Right hindlimb (tissue), 1 donor: Measurements from ENCODE around the gene SPATA16.
"Not testable (repeated sequence)": the region's sequence is repeated elsewhere in the genome, so short reads cannot be mapped to it uniquely, and the experiment has no call there.

Experiments used
- DNase-seq: peaks from one replicate; pipeline ENCODE4 v3.0.0-alpha.2; 2018

SPATA16 gene

DNA sequence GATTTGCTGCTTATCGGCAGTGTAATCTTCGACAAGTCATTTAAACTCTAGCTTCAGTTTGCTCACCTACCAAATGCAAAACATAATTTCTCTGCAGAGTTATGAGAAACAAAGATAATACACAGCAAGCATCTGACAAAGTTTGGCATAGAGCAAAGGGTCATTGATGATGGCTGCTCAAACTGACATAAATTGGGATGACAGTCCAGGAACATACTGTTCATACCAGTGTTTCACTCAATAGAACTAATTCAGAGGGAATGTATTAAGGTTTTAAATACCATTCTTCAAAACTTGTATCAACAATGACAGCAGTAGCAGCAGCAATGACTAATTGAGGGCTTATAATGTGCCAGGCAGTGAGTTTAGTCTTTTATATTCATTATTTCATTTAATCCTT, 137.6 kb downstream of the SPATA16 start:
- no peak for DNase-seq

GRCh38 chr3:173001622-173002021, 139.4 kb downstream of the SPATA16 start:
- DNase-seq, result no peak

DNA sequence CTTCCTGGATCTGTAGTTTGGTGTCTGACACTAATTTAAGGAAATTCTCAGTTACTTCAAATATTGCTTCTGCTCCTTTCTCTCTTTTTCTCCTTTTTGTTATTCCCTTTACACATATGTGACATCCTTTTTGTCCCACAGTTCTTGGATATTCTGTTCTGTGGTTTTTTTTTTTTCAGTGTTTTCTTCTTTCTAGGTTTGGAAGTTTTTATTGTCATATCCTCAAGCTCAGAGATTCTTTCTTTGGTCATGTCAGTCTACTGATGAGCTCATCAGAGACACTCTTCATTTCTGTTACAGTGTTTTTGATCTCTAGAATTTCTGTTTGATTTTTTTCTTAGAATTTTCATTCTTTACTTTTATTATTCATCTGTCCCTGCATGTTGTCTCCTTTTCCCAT, 140.5 kb downstream of the SPATA16 start:
- no peak for DNase-seq

DNA sequence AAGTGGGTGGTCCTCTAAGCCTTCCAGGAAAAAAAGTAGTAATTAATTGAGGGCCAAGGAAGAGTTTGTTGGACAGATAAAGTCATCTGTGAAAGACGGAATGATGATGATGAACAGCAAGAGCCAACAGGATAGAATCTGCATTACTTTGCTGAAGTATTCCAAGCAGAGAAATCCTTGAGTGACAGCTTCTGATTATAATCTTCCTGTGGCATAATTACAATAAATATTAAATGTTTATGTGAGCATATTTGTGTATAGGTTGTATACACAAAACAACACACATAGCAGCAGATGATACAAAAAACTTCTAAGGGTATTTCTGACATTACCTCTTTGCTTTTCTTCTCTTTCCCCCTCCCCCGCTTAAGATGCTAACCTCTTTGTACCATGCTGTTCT, 147.6 kb downstream of the SPATA16 start:
- no peak for DNase-seq

GRCh38 chr3:172991424-172991996, 149.5 kb downstream of the SPATA16 start:
- no peak for DNase-seq

- no peak for DNase-seq
Observed at GRCh38 chr3:172989373-172989772, 151.7 kb downstream of the SPATA16 start.

GRCh38 chr3:172987273-172987672, 153.8 kb downstream of the SPATA16 start:
- no peak for DNase-seq

DNA sequence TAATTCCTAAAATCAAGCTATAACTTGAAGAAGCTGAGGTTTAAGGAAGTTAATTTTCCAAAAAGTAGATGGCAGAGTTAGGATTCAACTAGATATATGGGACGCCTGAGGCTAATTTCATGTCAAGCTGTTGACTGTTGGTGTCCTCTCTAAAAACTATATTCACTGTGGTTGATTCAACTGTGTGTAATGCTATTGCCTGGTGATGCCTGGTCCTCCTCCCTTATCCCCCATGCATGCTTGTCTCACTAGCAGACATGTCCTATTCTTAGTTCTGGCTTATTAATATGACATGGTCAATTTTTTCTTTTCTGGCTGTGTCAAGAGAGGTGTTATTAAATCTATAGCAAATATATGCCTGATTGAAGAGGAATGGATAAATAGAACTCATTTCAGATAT, 156.1 kb downstream of the SPATA16 start:
- DNase-seq, result no peak

- no peak for DNase-seq
Observed at GRCh38 chr3:172982736-172983364, 158.2 kb downstream of the SPATA16 start.

GRCh38 chr3:172981407-172981983, 159.5 kb downstream of the SPATA16 start:
- DNase-seq, result no peak

DNA sequence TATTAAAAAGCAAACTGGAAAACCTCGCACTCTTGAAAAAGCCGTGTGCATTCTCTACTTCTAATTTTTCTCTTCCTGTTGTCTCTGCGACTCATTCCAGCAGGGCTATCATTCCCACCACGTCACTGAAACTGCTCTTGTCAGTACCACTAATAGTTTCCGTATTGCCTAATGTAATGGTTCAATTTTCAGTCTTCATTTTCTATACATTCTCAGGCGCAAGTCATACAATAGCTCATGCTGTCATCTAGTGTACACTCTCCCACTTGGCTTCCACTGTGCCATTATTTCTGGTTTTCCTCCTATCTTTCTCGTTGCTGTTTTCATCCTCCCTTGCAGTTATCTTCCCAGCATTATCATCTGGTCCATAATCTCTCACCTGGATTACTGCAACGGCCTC, 160.2 kb downstream of the SPATA16 start:
- DNase-seq, result no peak

GRCh38 chr3:172977696-172978095, 163.3 kb downstream of the SPATA16 start:
- DNase-seq, result no peak

- DNase-seq, result no peak
Observed at GRCh38 chr3:172974969-172975368, 166.1 kb downstream of the SPATA16 start.

DNA sequence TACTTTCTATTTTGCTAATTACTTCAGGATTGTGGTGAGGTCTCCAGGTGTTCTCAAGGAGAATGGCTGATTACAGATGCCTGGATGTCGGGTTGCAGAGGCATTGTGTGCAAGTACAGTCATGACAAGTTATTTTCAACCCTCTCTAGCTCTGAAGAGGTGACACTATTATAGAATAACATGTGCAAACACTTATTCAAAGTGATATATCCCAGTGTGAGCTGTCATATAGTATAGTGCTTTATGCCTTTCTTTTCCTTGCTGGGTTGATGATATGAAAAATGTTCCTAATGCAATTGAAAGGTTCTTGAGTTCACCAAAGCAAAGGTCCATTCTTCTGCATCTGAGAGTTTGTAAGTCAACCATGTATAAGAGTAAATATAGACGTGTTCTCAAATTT, 167.2 kb downstream of the SPATA16 start:
- DNase-seq, result no peak

- no peak for DNase-seq
Observed at GRCh38 chr3:172972717-172973116, 168.3 kb downstream of the SPATA16 start.

GRCh38 chr3:172972067-172972466, 169.0 kb downstream of the SPATA16 start:
- DNase-seq, result no peak

DNA sequence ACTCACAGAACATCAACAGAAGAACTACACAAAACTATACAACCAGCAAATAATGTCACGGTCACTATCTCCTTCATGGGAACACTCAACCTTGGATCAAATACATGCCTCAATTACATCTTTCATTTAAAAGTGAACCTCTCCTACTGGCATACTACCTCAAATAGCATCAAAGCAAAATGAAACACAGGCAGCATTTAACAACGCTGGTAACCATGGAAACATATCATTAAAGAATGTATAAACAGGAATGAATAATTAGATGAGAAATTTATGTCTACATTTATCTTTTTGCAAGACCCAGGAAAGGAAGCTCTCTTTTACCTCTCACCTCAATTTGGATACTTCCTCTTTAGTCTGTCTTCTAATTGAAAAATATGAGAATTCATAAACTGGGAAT, 172.4 kb downstream of the SPATA16 start:
- no peak for DNase-seq

DNA sequence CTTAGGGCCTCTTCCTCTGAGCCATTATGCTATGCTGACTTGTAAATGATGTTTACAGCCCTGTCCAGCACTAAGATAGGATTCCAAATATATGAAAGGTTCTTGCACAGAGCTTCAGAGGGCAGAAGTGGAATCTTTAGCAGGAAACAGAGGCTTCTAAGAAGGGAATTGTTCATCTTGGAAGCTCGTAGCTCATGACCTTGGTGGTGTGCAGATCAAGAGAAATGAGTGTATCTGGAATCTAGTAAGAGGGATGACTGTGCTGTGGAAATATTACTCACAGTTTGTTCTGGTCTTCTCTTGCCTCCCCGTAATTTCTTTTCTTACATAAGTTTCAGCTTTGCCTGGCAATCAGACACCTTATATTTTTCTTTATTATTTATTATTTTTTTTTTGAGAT, 175.8 kb downstream of the SPATA16 start:
- no peak for DNase-seq

- DNase-seq, result not testable (repeated sequence)
Observed at GRCh38 chr3:172960626-172961182, 180.3 kb downstream of the SPATA16 start.

GRCh38 chr3:172958565-172958964, 182.5 kb downstream of the SPATA16 start:
- no peak for DNase-seq

GRCh38 chr3:172953571-172953970, 187.5 kb downstream of the SPATA16 start:
- DNase-seq, result no peak

DNA sequence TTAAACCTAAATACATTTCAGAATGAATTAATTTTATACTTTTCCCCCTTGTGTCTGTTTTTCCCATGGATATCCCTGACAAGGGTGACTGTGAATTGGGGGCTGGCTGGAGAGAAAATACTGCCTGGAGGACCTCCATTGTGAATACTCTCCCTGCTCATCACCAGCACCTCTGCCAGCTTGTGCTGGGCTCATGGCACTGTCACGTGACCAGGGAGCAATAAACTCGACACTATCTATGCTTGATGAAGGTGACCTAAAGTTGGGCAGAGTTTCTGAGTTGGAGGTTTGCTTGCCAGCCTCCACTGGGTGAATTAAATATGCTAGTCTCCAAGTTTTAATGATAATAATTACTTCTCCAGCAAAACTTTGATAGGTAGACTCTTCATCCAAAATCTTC, 189.5 kb downstream of the SPATA16 start:
- no peak for DNase-seq

DNA sequence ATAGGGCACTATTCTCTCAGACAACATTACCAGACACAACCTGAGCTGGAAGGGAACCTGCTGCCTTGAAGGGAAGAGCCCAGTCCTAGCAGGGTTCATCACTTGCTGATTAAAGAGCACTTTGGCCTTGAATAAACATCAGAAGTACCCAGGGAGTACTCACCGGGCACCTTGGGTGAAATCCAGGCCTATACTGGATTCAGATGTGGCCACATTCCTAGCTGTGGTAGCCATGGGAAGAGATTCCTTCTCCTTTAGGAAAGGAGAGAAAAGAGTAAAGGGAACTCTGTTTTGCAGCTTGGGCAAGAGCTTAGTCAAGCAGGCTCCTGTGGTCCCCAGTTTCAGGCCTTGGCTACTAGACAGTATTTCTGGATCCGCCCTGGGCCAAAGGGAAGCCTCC, 195.0 kb downstream of the SPATA16 start:
- no peak for DNase-seq

GRCh38 chr3:172939651-172940293, 201.3 kb downstream of the SPATA16 start:
- no peak for DNase-seq
